Muscle layer of duodenum (tissue), 2 donors: ENCODE results near the gene CD300E.

Experiments used
- H3K27ac ChIP-seq: one replicate; pipeline ENCODE4 v1.7.0; 2013; ENCODE audit warnings: mild to moderate bottlenecking, low read length
- H3K27me3 ChIP-seq: one replicate; pipeline ENCODE4 v1.7.0; 2013; ENCODE audit warnings: low read depth, mild to moderate bottlenecking, control low read depth, low read length
- H3K36me3 ChIP-seq, 2 donors: one replicate each; pipeline ENCODE4 v1.7.0; 2013; ENCODE audit warnings: low read length in 2 of 2, control low read depth in 1 of 2, mild to moderate bottlenecking in 1 of 2; ENCODE audit not compliant: insufficient read depth in 2 of 2, control insufficient read depth in 1 of 2
- H3K4me1 ChIP-seq, 2 donors: one replicate each; pipeline ENCODE4 v1.7.0; 2013; ENCODE audit warnings: low read length in 2 of 2, mild to moderate bottlenecking in 2 of 2, control low read depth in 1 of 2, moderate library complexity in 1 of 2; ENCODE audit not compliant: insufficient read depth in 2 of 2, control insufficient read depth in 1 of 2
- H3K4me3 ChIP-seq, 2 donors: one replicate each; pipeline ENCODE4 v1.7.0; 2013; ENCODE audit warnings: low read length in 2 of 2, low read depth in 1 of 2, mild to moderate bottlenecking in 1 of 2
- H3K9me3 ChIP-seq, 2 donors: one replicate each; pipeline ENCODE4 v1.7.0; 2013; ENCODE audit warnings: low read length in 2 of 2, control low read depth in 1 of 2, mild to moderate bottlenecking in 1 of 2; ENCODE audit not compliant: control insufficient read depth in 1 of 2
- donor health status: healthy.

Gene CD300E

GRCh38 chr17:74623693-74624093 is at the start of gene CD300E:
CD300E (minus strand) TSS chr17:74623738; CDS start chr17:74623621, 117 bp downstream.
- Histone ChIP-seq H3K4me1 (no peaks in the 10 kb centered on the region), H3K9me3 (no peaks in the 10 kb centered on the region), H3K27me3 (no peaks in the 10 kb centered on the region), H3K36me3 (no peaks in the 10 kb centered on the region), H3K4me3 (peak within 1 kb of the TSS in 1 of 2 donors; percentile 22), H3K27ac (peak within 1 kb of the TSS; percentile 10)

- H3K4me3 ChIP-seq, result no peak overlapping the region
- no peaks in the 10 kb centered on the region for H3K27me3 ChIP-seq
- no peak overlapping the region for H3K27ac ChIP-seq
Measured at GRCh38 chr17:74671031-74671771, 47.7 kb upstream of the CD300E start.

DNA sequence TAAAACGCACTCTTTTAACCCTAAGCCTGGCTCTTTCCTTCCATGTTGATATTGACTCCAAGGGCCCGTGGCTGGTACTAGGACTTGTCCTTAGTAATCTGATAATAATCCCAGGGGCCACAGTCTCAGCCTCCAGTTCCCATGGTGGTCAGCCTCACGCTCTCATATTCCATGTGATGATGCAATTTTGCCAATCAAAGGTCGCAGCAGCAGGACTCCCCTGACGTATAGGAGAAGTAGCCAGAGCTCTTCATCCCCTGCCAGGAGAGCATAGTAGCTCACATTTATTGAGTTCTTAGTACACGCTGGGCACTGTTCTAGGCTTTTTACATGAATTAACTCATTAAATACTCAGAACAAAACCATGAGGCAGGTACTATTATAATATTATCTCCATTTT is 46.8 kb upstream of the CD300E start:
- Histone ChIP-seq H3K4me3 (no peak overlapping the region), H3K27ac (no peak overlapping the region), H3K9me3 (peaks cover 0 to 8% of the 10 kb centered on the region in 2 donors), H3K27me3 (no peaks in the 10 kb centered on the region), H3K4me1 (no peaks in the 10 kb centered on the region), H3K36me3 (no peaks in the 10 kb centered on the region)

More at GRCh38 chr17:74671031-74671771, 47.7 kb upstream of the CD300E start:
- Histone ChIP-seq H3K9me3 (peaks cover 0 to 8% of the 10 kb centered on the region in 2 donors), H3K36me3 (no peaks in the 10 kb centered on the region), H3K4me1 (no peaks in the 10 kb centered on the region)

- Histone ChIP-seq H3K36me3 (no peaks in the 10 kb centered on the region), H3K4me3 (no peak overlapping the region), H3K27ac (no peak overlapping the region), H3K27me3 (peaks cover 4% of the 10 kb centered on the region), H3K4me1 (no peaks in the 10 kb centered on the region), H3K9me3 (no peaks in the 10 kb centered on the region)
Measured at GRCh38 chr17:74663561-74663960, 40.0 kb upstream of the CD300E start.

DNA sequence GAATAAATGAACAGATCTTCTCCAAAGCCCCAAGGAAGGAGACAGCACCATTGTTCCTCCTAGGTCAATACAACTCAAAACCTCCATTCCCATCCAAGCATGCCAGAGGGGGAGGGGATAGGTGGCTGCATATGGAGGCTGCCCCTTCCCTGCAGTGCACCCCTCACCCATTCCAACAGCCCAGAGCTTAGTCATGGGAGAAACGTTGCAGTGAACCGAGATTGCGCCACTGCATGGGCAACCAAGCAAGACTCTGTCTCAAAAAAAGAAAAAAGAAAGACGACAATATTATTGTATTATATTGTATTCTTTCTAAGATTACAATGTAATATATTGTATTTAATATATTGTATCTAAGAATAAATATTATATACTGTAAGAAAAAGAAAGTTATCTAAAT is 36.4 kb upstream of the CD300E start:
- H3K4me1 ChIP-seq, result no peaks in the 10 kb centered on the region
- no peaks in the 10 kb centered on the region for H3K9me3 ChIP-seq
- H3K27ac ChIP-seq, result no peak overlapping the region
- no peak overlapping the region for H3K4me3 ChIP-seq
- H3K36me3 ChIP-seq, result no peaks in the 10 kb centered on the region
- peaks cover 4% of the 10 kb centered on the region for H3K27me3 ChIP-seq

- H3K27me3 ChIP-seq, result peaks cover 4% of the 10 kb centered on the region
- H3K36me3 ChIP-seq, result no peaks in the 10 kb centered on the region
- no peaks in the 10 kb centered on the region for H3K4me1 ChIP-seq
- no peak overlapping the region for H3K27ac ChIP-seq
- no peak overlapping the region for H3K4me3 ChIP-seq
- no peaks in the 10 kb centered on the region for H3K9me3 ChIP-seq
Measured at GRCh38 chr17:74658620-74659019, 35.1 kb upstream of the CD300E start.

DNA sequence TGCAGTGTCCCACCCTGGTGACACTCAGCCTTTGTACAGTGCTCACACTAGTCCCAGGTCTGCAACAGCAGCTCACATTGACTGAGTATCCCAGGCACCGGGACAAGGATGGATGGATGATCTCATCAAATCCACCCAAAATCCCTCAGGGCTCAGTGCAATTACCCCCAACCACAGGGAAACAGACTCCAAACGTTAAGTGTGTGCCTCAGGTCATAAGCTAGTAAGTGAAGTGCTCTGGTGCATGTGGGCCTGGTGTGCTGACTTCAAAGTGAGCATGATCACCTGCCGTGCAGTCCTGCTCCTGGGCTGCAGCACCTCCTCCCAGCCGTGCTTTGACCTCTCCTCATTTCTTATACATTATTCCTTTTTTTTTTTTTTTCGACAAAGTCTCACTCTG is 31.2 kb upstream of the CD300E start:
- Histone ChIP-seq H3K27ac (no peak overlapping the region), H3K4me3 (no peak overlapping the region), H3K36me3 (no peaks in the 10 kb centered on the region), H3K9me3 (no peaks in the 10 kb centered on the region), H3K4me1 (no peaks in the 10 kb centered on the region), H3K27me3 (peaks cover 15% of the 10 kb centered on the region)

DNA sequence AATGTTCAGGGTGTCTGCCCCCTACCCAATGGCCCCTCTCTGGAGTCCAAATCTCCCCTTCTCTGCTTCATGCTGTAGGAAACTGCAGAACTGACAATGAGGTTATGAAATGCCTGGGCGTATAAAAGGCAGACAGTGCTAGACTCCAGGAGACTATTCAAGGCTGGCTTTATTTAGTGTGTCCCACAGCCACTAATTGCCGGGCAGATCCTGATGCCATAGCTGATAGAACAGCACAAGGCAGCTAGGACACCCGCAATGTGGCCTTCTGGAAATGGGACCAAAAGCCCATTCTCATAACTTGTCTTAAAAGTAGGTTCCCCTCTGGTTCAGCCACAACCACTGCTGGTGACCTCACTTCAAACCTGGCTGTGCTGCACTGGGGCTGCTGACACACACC is 28.5 kb upstream of the CD300E start:
- H3K36me3 ChIP-seq, result no peaks in the 10 kb centered on the region
- H3K9me3 ChIP-seq, result no peaks in the 10 kb centered on the region
- peaks cover 11% of the 10 kb centered on the region for H3K27me3 ChIP-seq
- no peak overlapping the region for H3K4me3 ChIP-seq
- H3K4me1 ChIP-seq, result no peaks in the 10 kb centered on the region
- H3K27ac ChIP-seq, result no peak overlapping the region

DNA sequence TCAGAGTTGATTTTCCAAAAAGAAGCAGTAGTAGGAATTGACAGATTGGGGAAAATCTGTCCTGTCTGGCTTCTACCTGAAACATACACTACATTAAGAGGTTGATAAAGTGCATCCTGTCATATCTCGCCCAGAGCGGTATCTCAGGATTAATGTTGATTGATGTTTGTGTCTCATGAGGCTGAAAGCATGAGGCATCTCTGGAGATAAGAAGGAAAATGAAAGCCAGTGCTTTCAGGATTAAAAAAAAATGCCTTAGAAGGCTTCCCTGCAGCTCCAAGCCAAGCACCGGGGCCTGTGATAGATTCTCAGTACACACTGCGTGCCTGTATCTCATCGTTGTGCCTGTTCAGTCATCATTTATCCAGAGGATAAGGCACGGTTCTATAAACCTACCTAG is 26.4 kb upstream of the CD300E start:
- Histone ChIP-seq H3K4me3 (no peak overlapping the region), H3K4me1 (no peaks in the 10 kb centered on the region), H3K36me3 (no peaks in the 10 kb centered on the region), H3K9me3 (peaks cover 0 to under 1% of the 10 kb centered on the region in 2 donors), H3K27me3 (peaks cover 11% of the 10 kb centered on the region), H3K27ac (no peak overlapping the region)

- Histone ChIP-seq H3K9me3 (peaks cover 0 to 3% of the 10 kb centered on the region in 2 donors), H3K27me3 (peaks cover 11% of the 10 kb centered on the region), H3K4me3 (no peak overlapping the region), H3K27ac (no peak overlapping the region), H3K36me3 (no peaks in the 10 kb centered on the region), H3K4me1 (no peaks in the 10 kb centered on the region)
Measured at GRCh38 chr17:74647871-74648672, 24.5 kb upstream of the CD300E start.

GRCh38 chr17:74646231-74646630 is 22.7 kb upstream of the CD300E start:
- peaks cover 6% of the 10 kb centered on the region for H3K27me3 ChIP-seq
- H3K4me1 ChIP-seq, result no peaks in the 10 kb centered on the region
- peaks cover 0 to 3% of the 10 kb centered on the region in 2 donors for H3K9me3 ChIP-seq
- no peak overlapping the region for H3K4me3 ChIP-seq
- H3K36me3 ChIP-seq, result no peaks in the 10 kb centered on the region
- H3K27ac ChIP-seq, result no peak overlapping the region
